ENCODE results near the gene MAST4. TPM values are rescaled to one million over a fixed set of nuclear protein-coding genes. Genes with fewer than 3 reads are reported as not detected.

Gene MAST4
- total RNA-seq, 1 donor from 2014 or later, result 112 TPM

GRCh38 chr5:66991746-66992145 is 395.6 kb downstream of the MAST4 start:
- DNase-seq (ENCODE audit: low spot score), result no peak
- Mint-ChIP-seq H3K36me3 (ENCODE audit: low read depth, unreplicated experiment) (no peaks in the 10 kb centered on the region), H3K27ac (ENCODE audit: unreplicated experiment) (no peak overlapping the region), H3K4me1 (ENCODE audit: unreplicated experiment) (peaks cover 16% of the 10 kb centered on the region), H3K27me3 (ENCODE audit: unreplicated experiment) (no peaks in the 10 kb centered on the region), H3K4me3 (ENCODE audit: unreplicated experiment) (no peak overlapping the region), H3K9me3 (ENCODE audit: unreplicated experiment) (no peaks in the 10 kb centered on the region)
- TF ChIP-seq, protein P1, sequence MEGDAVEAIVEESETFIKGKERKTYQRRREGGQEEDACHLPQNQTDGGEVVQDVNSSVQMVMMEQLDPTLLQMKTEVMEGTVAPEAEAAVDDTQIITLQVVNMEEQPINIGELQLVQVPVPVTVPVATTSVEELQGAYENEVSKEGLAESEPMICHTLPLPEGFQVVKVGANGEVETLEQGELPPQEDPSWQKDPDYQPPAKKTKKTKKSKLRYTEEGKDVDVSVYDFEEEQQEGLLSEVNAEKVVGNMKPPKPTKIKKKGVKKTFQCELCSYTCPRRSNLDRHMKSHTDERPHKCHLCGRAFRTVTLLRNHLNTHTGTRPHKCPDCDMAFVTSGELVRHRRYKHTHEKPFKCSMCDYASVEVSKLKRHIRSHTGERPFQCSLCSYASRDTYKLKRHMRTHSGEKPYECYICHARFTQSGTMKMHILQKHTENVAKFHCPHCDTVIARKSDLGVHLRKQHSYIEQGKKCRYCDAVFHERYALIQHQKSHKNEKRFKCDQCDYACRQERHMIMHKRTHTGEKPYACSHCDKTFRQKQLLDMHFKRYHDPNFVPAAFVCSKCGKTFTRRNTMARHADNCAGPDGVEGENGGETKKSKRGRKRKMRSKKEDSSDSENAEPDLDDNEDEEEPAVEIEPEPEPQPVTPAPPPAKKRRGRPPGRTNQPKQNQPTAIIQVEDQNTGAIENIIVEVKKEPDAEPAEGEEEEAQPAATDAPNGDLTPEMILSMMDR (IDR thresholded peaks at IDR 0.05; ENCODE audit: unreplicated experiment), result no peak

DNA sequence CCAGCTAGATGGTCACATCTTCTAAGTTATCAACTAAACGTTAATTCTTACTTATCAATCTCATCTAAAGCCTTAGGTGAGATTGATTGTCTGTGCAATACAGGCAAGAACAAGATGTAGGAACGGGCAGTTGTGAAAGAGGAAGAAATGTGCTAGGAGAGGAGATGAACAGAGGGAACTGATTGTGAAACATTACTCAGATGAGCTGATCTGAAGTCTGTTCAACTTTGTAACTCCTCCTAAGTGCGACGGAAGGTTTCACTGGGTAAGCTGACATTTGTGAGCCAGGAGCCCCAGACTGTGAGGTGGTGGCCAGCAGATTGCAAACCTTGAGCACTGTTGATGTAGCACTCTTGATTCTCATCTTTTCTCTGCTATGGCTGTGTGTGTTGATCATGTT is 396.4 kb downstream of the MAST4 start:
- H3K9me3 Mint-ChIP-seq (ENCODE audit: unreplicated experiment), result no peaks in the 10 kb centered on the region
- DNase-seq (ENCODE audit: low spot score), result no peak
- TF ChIP-seq, protein P1 (IDR thresholded peaks at IDR 0.05; ENCODE audit: unreplicated experiment), result no peak
- H3K4me1 Mint-ChIP-seq (ENCODE audit: unreplicated experiment), result peaks cover 16% of the 10 kb centered on the region
- no peak overlapping the region for H3K4me3 Mint-ChIP-seq (ENCODE audit: unreplicated experiment)
- H3K27ac Mint-ChIP-seq (ENCODE audit: unreplicated experiment), result no peak overlapping the region
- no peaks in the 10 kb centered on the region for H3K36me3 Mint-ChIP-seq (ENCODE audit: low read depth, unreplicated experiment)
- no peaks in the 10 kb centered on the region for H3K27me3 Mint-ChIP-seq (ENCODE audit: unreplicated experiment)

DNA sequence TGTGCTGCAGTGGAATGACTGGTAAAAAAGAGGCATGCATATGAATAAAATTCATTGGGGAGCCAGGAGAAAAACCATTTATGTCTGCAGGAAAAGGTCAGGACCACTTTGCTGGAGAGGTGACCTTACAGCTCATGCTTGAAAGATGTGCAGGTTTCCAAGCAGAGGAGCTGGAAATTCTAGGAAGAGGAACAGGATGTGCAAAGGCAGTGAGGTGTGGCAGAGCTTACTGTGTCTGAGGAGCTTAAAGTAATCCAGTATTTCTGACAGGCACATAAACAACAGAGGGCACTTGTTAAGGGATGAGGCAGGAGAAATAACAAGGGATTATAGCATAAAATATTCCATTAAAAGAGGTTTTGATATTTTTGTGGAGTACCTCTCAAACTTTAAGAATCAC is 397.3 kb downstream of the MAST4 start:
- H3K27me3 Mint-ChIP-seq (ENCODE audit: unreplicated experiment), result peaks cover 2% of the 10 kb centered on the region
- no peak for DNase-seq (ENCODE audit: low spot score)
- H3K4me3 Mint-ChIP-seq (ENCODE audit: unreplicated experiment), result peak overlapping the region; percentile 2
- TF ChIP-seq, protein P1 (IDR thresholded peaks at IDR 0.05; ENCODE audit: unreplicated experiment), result no peak
- H3K4me1 Mint-ChIP-seq (ENCODE audit: unreplicated experiment), result peaks cover 16% of the 10 kb centered on the region
- H3K36me3 Mint-ChIP-seq (ENCODE audit: low read depth, unreplicated experiment), result no peaks in the 10 kb centered on the region
- H3K27ac Mint-ChIP-seq (ENCODE audit: unreplicated experiment), result peak overlapping the region; percentile 80
- H3K9me3 Mint-ChIP-seq (ENCODE audit: unreplicated experiment), result no peaks in the 10 kb centered on the region

DNA sequence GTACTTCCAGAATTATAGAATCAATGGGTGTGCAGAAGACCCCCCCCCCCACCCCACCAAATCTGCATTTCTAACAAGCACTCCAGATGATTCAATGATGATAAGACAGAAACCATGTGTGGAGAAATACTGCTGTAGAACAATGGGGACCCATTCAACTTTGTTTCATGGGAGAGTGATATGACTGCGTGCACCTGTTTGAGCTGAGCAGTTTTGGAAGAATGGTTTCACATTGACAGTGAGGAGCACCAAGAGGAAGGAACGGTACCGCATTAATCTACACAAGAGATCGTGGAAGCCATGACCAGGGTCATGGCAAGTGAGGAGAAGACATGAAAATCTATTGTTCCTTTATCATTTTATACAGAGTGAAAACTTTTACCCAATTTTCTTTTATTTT is 397.7 kb downstream of the MAST4 start:
- TF ChIP-seq, protein P1 (IDR thresholded peaks at IDR 0.05; ENCODE audit: unreplicated experiment), result no peak
- no peaks in the 10 kb centered on the region for H3K36me3 Mint-ChIP-seq (ENCODE audit: low read depth, unreplicated experiment)
- peaks cover 2% of the 10 kb centered on the region for H3K27me3 Mint-ChIP-seq (ENCODE audit: unreplicated experiment)
- no peak overlapping the region for H3K4me3 Mint-ChIP-seq (ENCODE audit: unreplicated experiment)
- no peak overlapping the region for H3K27ac Mint-ChIP-seq (ENCODE audit: unreplicated experiment)
- no peaks in the 10 kb centered on the region for H3K9me3 Mint-ChIP-seq (ENCODE audit: unreplicated experiment)
- peaks cover 20% of the 10 kb centered on the region for H3K4me1 Mint-ChIP-seq (ENCODE audit: unreplicated experiment)
- no peak for DNase-seq (ENCODE audit: low spot score)

DNA sequence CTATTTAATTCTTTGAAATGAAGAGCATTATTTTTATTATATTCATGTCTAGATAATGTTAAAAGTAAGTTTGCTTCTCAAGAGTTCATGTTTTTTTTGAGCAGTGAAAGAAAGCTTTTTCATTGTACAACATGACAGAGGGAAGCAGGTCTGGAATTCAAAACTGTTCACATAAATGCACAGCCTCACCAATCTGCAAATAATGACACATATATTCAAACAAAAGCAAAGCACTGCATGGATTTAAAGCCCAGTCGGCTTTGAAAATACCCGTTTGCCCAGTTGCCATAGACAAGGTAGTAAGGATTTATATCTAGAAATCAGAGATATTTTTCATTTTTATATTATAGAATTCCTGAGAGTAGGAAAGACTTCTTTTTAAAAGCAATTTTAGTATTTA is 398.6 kb downstream of the MAST4 start:
- H3K4me3 Mint-ChIP-seq (ENCODE audit: unreplicated experiment), result no peak overlapping the region
- H3K27ac Mint-ChIP-seq (ENCODE audit: unreplicated experiment), result no peak overlapping the region
- DNase-seq (ENCODE audit: low spot score), result no peak
- H3K27me3 Mint-ChIP-seq (ENCODE audit: unreplicated experiment), result peaks cover 2% of the 10 kb centered on the region
- H3K36me3 Mint-ChIP-seq (ENCODE audit: low read depth, unreplicated experiment), result no peaks in the 10 kb centered on the region
- H3K9me3 Mint-ChIP-seq (ENCODE audit: unreplicated experiment), result no peaks in the 10 kb centered on the region
- TF ChIP-seq, protein P1 (IDR thresholded peaks at IDR 0.05; ENCODE audit: unreplicated experiment), result no peak
- H3K4me1 Mint-ChIP-seq (ENCODE audit: unreplicated experiment), result peaks cover 29% of the 10 kb centered on the region

Measured in endothelial cell (in vitro differentiated cells).